ENCODE measurements around the gene SEMA3A. TPM values are rescaled to one million over a fixed set of nuclear protein-coding genes. Genes with fewer than 3 reads are reported as not detected.

The SEMA3A gene
- total RNA-seq, 3 donors from 2014 or later, result 2.9 to 23.2 (median 5.2) TPM

DNA sequence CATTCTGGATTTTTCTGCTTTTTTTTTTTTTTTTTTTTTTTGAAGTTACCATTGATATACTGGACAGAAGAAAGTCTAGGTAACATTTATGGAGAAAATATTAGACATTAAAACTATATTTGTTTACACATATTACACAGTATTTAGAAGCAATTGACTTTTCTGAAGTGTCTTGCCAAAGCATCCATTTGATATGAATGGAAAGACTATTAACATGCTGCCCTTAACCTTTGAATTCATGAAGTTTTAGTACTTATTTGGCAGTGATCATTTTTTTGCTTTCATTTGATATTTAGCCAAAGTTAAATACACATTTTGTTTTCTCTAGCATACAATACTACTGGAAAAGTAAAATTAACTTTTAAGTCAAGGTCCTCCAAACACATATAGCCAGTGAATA is 210.0 kb downstream of the SEMA3A start:
- no peaks in the 10 kb centered on the region for H3K4me1 ChIP-seq
- no peaks in the 10 kb centered on the region for H3K27me3 ChIP-seq
- no peaks in the 10 kb centered on the region for H3K9me3 ChIP-seq
- H3K36me3 ChIP-seq, result no peaks in the 10 kb centered on the region
- TF ChIP-seq POLR2AphosphoS5 (IDR thresholded peaks at IDR 0.05) (no peak), POLR2A (IDR thresholded peaks at IDR 0.05) (no peak)
- TF ChIP-seq, protein P1, sequence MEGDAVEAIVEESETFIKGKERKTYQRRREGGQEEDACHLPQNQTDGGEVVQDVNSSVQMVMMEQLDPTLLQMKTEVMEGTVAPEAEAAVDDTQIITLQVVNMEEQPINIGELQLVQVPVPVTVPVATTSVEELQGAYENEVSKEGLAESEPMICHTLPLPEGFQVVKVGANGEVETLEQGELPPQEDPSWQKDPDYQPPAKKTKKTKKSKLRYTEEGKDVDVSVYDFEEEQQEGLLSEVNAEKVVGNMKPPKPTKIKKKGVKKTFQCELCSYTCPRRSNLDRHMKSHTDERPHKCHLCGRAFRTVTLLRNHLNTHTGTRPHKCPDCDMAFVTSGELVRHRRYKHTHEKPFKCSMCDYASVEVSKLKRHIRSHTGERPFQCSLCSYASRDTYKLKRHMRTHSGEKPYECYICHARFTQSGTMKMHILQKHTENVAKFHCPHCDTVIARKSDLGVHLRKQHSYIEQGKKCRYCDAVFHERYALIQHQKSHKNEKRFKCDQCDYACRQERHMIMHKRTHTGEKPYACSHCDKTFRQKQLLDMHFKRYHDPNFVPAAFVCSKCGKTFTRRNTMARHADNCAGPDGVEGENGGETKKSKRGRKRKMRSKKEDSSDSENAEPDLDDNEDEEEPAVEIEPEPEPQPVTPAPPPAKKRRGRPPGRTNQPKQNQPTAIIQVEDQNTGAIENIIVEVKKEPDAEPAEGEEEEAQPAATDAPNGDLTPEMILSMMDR (IDR thresholded peaks at IDR 0.05), result no peak
- H3K27ac ChIP-seq, result no peak overlapping the region
- no peak overlapping the region for H3K4me3 ChIP-seq
- intact Hi-C loops (cut with DNase I; ENCODE audit: low total_unique reads), result no loop called here
- no peak for DNase-seq (ENCODE audit: low spot score in 2 of 2)

DNA sequence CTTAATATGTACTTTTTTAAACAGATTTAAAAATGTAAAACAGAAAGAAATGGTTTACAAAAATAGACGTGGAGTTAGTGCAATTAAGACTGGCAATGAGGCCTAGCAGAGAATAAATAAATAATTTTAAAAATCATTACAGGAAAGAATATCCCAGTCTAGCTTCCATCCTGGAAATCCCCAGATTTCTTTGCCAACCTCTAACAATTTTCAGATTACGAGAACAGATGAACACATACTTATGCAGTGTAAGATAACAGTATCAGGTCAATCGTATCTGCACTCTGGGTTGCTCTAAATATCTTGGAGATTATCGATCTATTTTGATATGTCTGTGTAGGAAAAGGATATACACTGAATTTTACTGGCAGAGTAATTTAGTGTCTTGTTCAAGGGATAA is 210.5 kb downstream of the SEMA3A start:
- DNase-seq (ENCODE audit: low spot score in 2 of 2), result no peak
- Histone ChIP-seq H3K4me3 (no peak overlapping the region), H3K27me3 (no peaks in the 10 kb centered on the region), H3K36me3 (no peaks in the 10 kb centered on the region), H3K9me3 (no peaks in the 10 kb centered on the region), H3K4me1 (no peaks in the 10 kb centered on the region), H3K27ac (no peak overlapping the region)
- TF ChIP-seq POLR2AphosphoS5 (IDR thresholded peaks at IDR 0.05) (no peak), POLR2A (IDR thresholded peaks at IDR 0.05) (no peak)
- TF ChIP-seq, protein P1 (IDR thresholded peaks at IDR 0.05), result no peak
- intact Hi-C loops (cut with DNase I; ENCODE audit: low total_unique reads), result no loop called here

DNA sequence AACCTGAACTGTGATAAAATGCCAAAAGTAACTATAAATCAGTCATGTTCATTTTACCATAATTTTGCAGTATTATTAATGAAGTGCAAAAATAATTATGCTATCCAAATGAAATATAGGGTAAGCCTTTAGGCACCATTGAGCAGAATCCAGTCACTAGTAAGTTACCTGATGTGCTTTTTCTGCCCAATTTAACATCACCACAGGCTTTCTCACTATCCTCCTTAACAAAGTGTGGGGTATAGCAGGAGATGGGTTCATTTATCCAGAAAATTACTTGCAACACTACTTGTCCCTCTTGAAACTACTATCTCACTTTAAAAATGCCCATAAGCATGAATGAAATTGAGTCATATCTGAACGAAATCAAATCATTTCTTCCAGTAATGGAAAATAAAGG is 211.0 kb downstream of the SEMA3A start:
- Histone ChIP-seq H3K4me3 (no peak overlapping the region), H3K27me3 (no peaks in the 10 kb centered on the region), H3K27ac (no peak overlapping the region), H3K9me3 (no peaks in the 10 kb centered on the region), H3K4me1 (no peaks in the 10 kb centered on the region), H3K36me3 (no peaks in the 10 kb centered on the region)
- DNase-seq (ENCODE audit: low spot score in 2 of 2), result no peak
- TF ChIP-seq POLR2AphosphoS5 (IDR thresholded peaks at IDR 0.05), result no peak
- no peak for TF ChIP-seq POLR2A (IDR thresholded peaks at IDR 0.05)
- TF ChIP-seq, protein P1 (IDR thresholded peaks at IDR 0.05), result no peak
- intact Hi-C loops (cut with DNase I; ENCODE audit: low total_unique reads), result no loop called here

DNA sequence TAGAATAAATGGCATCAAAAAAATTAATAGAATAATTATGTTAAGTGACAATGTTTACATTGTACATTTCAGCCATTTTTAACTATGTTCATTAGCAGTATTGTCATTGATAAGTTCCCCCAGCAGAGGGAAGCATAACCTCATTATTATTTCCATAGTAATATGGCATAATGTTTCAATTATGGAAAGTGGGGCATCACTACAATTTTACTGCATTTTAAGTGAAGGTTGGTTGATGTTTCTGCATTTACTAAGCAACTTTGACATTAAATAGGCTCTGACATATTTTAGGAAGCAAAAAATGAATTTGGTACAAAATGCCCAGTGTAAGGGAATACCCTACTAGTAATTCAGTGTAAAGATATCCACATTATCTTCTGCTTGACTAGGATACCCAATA is 218.3 kb downstream of the SEMA3A start:
- H3K36me3 ChIP-seq, result no peaks in the 10 kb centered on the region
- no peak overlapping the region for H3K27ac ChIP-seq
- DNase-seq (ENCODE audit: low spot score in 2 of 2), result no peak
- intact Hi-C loops (cut with DNase I; ENCODE audit: low total_unique reads), result loop anchor here (5.0 kb wide), 1 partner anchor 211 kb away; no protein-coding TSS in a partner anchor
- no peak overlapping the region for H3K4me3 ChIP-seq
- no peak for TF ChIP-seq POLR2A (IDR thresholded peaks at IDR 0.05)
- TF ChIP-seq, protein P1 (IDR thresholded peaks at IDR 0.05), result peak; percentile 23 to 79 (median 76)
- TF ChIP-seq POLR2AphosphoS5 (IDR thresholded peaks at IDR 0.05), result no peak
- no peaks in the 10 kb centered on the region for H3K9me3 ChIP-seq
- H3K4me1 ChIP-seq, result no peaks in the 10 kb centered on the region
- no peaks in the 10 kb centered on the region for H3K27me3 ChIP-seq

DNA sequence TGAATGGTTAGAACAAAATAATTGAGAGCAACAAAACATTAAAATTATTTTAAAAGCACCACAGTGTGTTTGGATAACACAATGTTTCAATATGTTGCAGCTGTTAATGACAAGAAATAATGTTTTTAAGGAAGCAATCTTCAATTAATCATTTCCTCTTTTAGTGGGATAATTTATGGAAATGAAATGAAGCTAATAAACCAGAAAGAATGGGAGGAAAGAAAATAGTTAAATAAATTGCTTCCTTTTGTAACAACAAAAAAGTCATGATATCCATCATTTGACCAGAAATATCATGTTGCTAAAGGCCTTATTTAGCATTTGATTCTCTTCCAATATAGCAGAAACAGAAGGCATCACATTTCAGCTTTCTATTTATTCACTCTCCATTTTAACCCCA is 224.5 kb downstream of the SEMA3A start:
- H3K36me3 ChIP-seq, result no peaks in the 10 kb centered on the region
- TF ChIP-seq POLR2A (IDR thresholded peaks at IDR 0.05), result no peak
- no peak for TF ChIP-seq POLR2AphosphoS5 (IDR thresholded peaks at IDR 0.05)
- TF ChIP-seq, protein P1 (IDR thresholded peaks at IDR 0.05), result no peak
- no peak overlapping the region for H3K4me3 ChIP-seq
- no peak overlapping the region for H3K27ac ChIP-seq
- no peak for DNase-seq (ENCODE audit: low spot score in 2 of 2)
- H3K9me3 ChIP-seq, result no peaks in the 10 kb centered on the region
- no peaks in the 10 kb centered on the region for H3K27me3 ChIP-seq
- H3K4me1 ChIP-seq, result no peaks in the 10 kb centered on the region
- intact Hi-C loops (cut with DNase I; ENCODE audit: low total_unique reads), result no loop called here

Data from breast epithelium (tissue), 4 donors.